Fibroblast of lung (primary cell): Measurements from ENCODE around the gene RHOD.

Experiments used
- CTCF ChIP-seq, 2 donors: IDR thresholded peaks in 1 of 2; conservative IDR thresholded peaks in 1 of 2; 1 replicate in 1 of 2; 2 replicates in 1 of 2; pipeline ENCODE4 v1.5.1; 2011 to 2012; ENCODE audit warnings: low read length in 2 of 2, control low read depth in 1 of 2, inconsistent platforms in 1 of 2, low read depth in 1 of 2, mild to moderate bottlenecking in 1 of 2
- EZH2 ChIP-seq: IDR thresholded peaks from 2 replicates; pipeline ENCODE4 v1.5.1; 2012; ENCODE audit warnings: low read length, control low read depth, mild to moderate bottlenecking; ENCODE audit errors: missing control alignments

GRCh38 chr11:67027943-67028542 lies 28.6 kb upstream of the RHOD start:
- no peak for TF ChIP-seq CTCF (conservative IDR thresholded peaks at IDR 0.05 in 1 of 2, IDR thresholded peaks at IDR 0.05 in 1 of 2; ENCODE audit: low read depth in 1 of 2, low read length in 2 of 2)
- TF ChIP-seq EZH2 = no peak
